Caco-2 (cell line): ENCODE results near the gene LRP1. TPM values are rescaled to one million over a fixed set of nuclear protein-coding genes. Genes with fewer than 3 reads are reported as not detected.
A peak's percentile ranks its signal among the peaks of the same experiment; 100 is the strongest.

Source experiments
- BruUV-seq: library from RNA; stranded (reverse); fragments of 400-500 nt; replicated peaks from 2 replicates; lab custom pipeline; 2021; lab: Mats Ljungman, UMichigan
- CTCF ChIA-PET: fragments of 300-600 bp; sonication (Branson Sonifier 250); formaldehyde crosslinking; loops from one replicate; lab custom pipeline; 2022; ENCODE audit warnings: antibody characterized with exemption; lab: Charles Lee
- POLR2A ChIA-PET: fragments of 300-600 bp; sonication (Branson Sonifier 250); formaldehyde crosslinking; loops from one replicate; lab custom pipeline; 2022; ENCODE audit warnings: antibody characterized with exemption; lab: Charles Lee
- DNase-seq, 2 experiments: peaks; one replicate each; pipeline versions ENCODE4 v3.0.0 to v3.0.0-alpha.2; 2020 to 2022
- H3K27me3 ChIP-seq: replicated peaks from 2 replicates; pipeline ENCODE4 v1.6.0; 2011; ENCODE audit warnings: low read length; ENCODE audit not compliant: control insufficient read depth, insufficient read depth
- H3K36me3 ChIP-seq: 2 replicates; pipeline ENCODE4 v1.5.1; 2011; ENCODE audit warnings: low read length; ENCODE audit not compliant: control insufficient read depth, insufficient read depth
- H3K4me1 ChIP-seq: fragments of 250-450 bp; sonication (Bioruptor Pico); 2 replicates; pipeline ENCODE4 v1.5.1; 2020; ENCODE audit warnings: mild to moderate bottlenecking
- H3K4me3 ChIP-seq: 2 replicates; pipeline ENCODE4 v1.5.1; 2011; ENCODE audit warnings: low read depth, mild to moderate bottlenecking, control low read depth, low read length
- H3K9me3 ChIP-seq: fragments of 250-450 bp; sonication (Bioruptor Pico); 2 replicates; pipeline ENCODE4 v1.5.1; 2020; ENCODE audit warnings: mild to moderate bottlenecking, moderate library complexity
- H3K27ac Mint-ChIP-seq: one replicate; pipeline ENCODE4 v1.8.0; 2022; ENCODE audit warnings: mixed read lengths; ENCODE audit not compliant: unreplicated experiment
- H3K27me3 Mint-ChIP-seq: one replicate; pipeline ENCODE4 v1.8.0; 2022; ENCODE audit warnings: mixed read lengths; ENCODE audit not compliant: insufficient read depth, unreplicated experiment
- H3K36me3 Mint-ChIP-seq: one replicate; pipeline ENCODE4 v1.8.0; 2022; ENCODE audit warnings: mild to moderate bottlenecking, mixed read lengths; ENCODE audit not compliant: insufficient read depth, unreplicated experiment
- H3K4me1 Mint-ChIP-seq: one replicate; pipeline ENCODE4 v1.8.0; 2022; ENCODE audit warnings: low read depth, mixed read lengths; ENCODE audit not compliant: unreplicated experiment
- H3K4me3 Mint-ChIP-seq: one replicate; pipeline ENCODE4 v1.8.0; 2022; ENCODE audit warnings: mild to moderate bottlenecking, moderate library complexity, mixed read lengths; ENCODE audit not compliant: unreplicated experiment
- H3K9me3 Mint-ChIP-seq: one replicate; pipeline ENCODE4 v1.8.0; 2022; ENCODE audit warnings: mixed read lengths; ENCODE audit not compliant: unreplicated experiment
- intact Hi-C: fragments of 100-400 bp; cut with micrococcal nuclease; formaldehyde crosslinking; loops from one replicate; pipeline ENCODE4 v1.10.0; 2022; ENCODE audit not compliant: unreplicated experiment
- total RNA-seq: library from RNA; stranded (reverse); gene quantifications from 2 replicates; pipeline ENCODE4 v1.2.3, GENCODE V29; 2022
- TF ChIP-seq, protein P1 (sequence below), 2 experiments: fragments of 200-600 bp in 1 of 2; IDR thresholded peaks; 1 replicate in 1 of 2; 2 replicates in 1 of 2; pipeline versions ENCODE4 v1.5.1 to v1.8.0; 2011 to 2022; ENCODE audit warnings: antibody characterized with exemption in 1 of 2, control low read depth in 1 of 2, inconsistent platforms in 1 of 2, low read depth in 1 of 2, low read length in 1 of 2, mild to moderate bottlenecking in 1 of 2, moderate library complexity in 1 of 2; ENCODE audit not compliant: insufficient read depth in 1 of 2, severe bottlenecking in 1 of 2, unreplicated experiment in 1 of 2

LRP1 gene
- total RNA-seq, 1 experiment from 2014 or later: 111 TPM

DNA sequence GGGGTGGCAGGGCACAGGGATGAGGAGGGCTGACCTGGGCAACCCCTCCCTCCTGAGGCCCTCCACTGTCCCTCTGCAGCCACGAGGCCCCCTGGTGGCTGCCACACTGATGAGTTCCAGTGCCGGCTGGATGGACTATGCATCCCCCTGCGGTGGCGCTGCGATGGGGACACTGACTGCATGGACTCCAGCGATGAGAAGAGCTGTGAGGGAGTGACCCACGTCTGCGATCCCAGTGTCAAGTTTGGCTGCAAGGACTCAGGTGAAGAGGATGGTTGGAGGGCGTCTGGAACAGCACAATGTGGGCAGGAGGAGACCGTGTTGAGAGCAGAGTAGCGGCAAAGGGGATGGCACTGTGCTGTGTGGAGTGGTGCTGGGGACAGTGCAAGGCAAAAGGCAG, 44.8 kb downstream of the LRP1 start:
- TF ChIP-seq, protein P1, sequence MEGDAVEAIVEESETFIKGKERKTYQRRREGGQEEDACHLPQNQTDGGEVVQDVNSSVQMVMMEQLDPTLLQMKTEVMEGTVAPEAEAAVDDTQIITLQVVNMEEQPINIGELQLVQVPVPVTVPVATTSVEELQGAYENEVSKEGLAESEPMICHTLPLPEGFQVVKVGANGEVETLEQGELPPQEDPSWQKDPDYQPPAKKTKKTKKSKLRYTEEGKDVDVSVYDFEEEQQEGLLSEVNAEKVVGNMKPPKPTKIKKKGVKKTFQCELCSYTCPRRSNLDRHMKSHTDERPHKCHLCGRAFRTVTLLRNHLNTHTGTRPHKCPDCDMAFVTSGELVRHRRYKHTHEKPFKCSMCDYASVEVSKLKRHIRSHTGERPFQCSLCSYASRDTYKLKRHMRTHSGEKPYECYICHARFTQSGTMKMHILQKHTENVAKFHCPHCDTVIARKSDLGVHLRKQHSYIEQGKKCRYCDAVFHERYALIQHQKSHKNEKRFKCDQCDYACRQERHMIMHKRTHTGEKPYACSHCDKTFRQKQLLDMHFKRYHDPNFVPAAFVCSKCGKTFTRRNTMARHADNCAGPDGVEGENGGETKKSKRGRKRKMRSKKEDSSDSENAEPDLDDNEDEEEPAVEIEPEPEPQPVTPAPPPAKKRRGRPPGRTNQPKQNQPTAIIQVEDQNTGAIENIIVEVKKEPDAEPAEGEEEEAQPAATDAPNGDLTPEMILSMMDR (IDR thresholded peaks at IDR 0.05; ENCODE audit: insufficient read depth in 1 of 2, low read depth in 1 of 2, low read length in 1 of 2, severe bottlenecking in 1 of 2, unreplicated experiment in 1 of 2): peak; percentile 79
- H3K27me3 ChIP-seq: no peaks in the 10 kb centered on the region
- H3K4me1 ChIP-seq: no peaks in the 10 kb centered on the region
- Mint-ChIP-seq H3K36me3 (peaks cover 43% of the 10 kb centered on the region), H3K4me3 (no peak overlapping the region), H3K27ac (no peak overlapping the region), H3K27me3 (no peaks in the 10 kb centered on the region), H3K9me3 (no peaks in the 10 kb centered on the region), H3K4me1 (no peaks in the 10 kb centered on the region)
- no peaks in the 10 kb centered on the region for H3K9me3 ChIP-seq
- CTCF ChIA-PET: interaction anchor here (0.6 to 3.5 kb wide), 5 partner anchors 10 to 94 kb away, joined by 3 to 21 read pairs (median 3); partner anchors contain the start of genes LRP1 and NEMP1
- intact Hi-C loops: loop anchor here (1.0 kb wide), 2 partner anchors 26 to 46 kb away; partner anchors contain the start of gene LRP1-AS
- peak; percentile 54 to 63 for DNase-seq
- H3K4me3 ChIP-seq: no peak overlapping the region
- BruUV-seq: no TSS peak
- H3K36me3 ChIP-seq: peaks cover 15% of the 10 kb centered on the region
- POLR2A ChIA-PET: interaction anchor here (0.6 to 0.7 kb wide), 2 partner anchors 39 to 155 kb away, joined by 3 to 10 read pairs; no protein-coding TSS in a partner anchor

DNA sequence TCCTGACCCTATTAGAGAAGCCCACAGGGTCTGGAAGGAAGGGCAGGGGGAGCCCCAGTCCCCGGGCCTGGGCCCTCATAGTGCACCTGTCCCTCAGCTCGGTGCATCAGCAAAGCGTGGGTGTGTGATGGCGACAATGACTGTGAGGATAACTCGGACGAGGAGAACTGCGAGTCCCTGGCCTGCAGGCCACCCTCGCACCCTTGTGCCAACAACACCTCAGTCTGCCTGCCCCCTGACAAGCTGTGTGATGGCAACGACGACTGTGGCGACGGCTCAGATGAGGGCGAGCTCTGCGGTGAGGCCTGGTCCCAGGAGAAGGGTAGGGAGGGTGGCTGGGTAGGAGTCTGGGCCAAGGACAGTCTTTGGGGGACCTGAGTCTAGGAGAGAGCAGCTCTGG, 45.4 kb downstream of the LRP1 start:
- intact Hi-C loops: loop anchor here (1.0 kb wide), 2 partner anchors 26 to 46 kb away; partner anchors contain the start of gene LRP1-AS

DNA sequence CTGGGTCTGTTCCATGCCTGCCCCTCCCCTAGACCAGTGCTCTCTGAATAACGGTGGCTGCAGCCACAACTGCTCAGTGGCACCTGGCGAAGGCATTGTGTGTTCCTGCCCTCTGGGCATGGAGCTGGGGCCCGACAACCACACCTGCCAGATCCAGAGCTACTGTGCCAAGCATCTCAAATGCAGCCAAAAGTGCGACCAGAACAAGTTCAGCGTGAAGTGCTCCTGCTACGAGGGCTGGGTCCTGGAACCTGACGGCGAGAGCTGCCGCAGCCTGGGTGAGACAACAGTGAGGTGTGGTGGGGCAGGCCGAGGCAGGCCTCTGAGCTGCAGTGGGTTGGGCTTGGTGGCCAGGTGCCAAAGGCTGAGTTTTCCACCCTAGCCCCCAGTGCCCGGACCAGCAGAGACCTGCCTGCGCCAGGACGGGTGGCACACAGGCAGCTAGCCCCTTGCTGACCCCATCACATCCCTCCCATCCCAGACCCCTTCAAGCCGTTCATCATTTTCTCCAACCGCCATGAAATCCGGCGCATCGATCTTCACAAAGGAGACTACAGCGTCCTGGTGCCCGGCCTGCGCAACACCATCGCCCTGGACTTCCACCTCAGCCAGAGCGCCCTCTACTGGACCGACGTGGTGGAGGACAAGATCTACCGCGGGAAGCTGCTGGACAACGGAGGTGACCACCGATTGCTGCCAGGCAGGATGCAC, 47.3 kb downstream of the LRP1 start:
- Histone ChIP-seq H3K9me3 (no peaks in the 10 kb centered on the region), H3K36me3 (peaks cover 15% of the 10 kb centered on the region), H3K27me3 (no peaks in the 10 kb centered on the region), H3K4me1 (no peaks in the 10 kb centered on the region), H3K4me3 (no peak overlapping the region)
- peaks cover 61% of the 10 kb centered on the region for H3K36me3 Mint-ChIP-seq
- H3K27ac Mint-ChIP-seq: no peak overlapping the region
- no TSS peak for BruUV-seq
- no peaks in the 10 kb centered on the region for H3K9me3 Mint-ChIP-seq
- TF ChIP-seq, protein P1 (IDR thresholded peaks at IDR 0.05; ENCODE audit: insufficient read depth in 1 of 2, low read depth in 1 of 2, low read length in 1 of 2, severe bottlenecking in 1 of 2, unreplicated experiment in 1 of 2): peak; percentile 61 to 63
- peak; percentile 55 to 75 for DNase-seq
- intact Hi-C loops: loop anchor here (2.0 kb wide), 1 partner anchor 61 kb away; a partner anchor contains a TSS
- no peaks in the 10 kb centered on the region for H3K27me3 Mint-ChIP-seq
- H3K4me3 Mint-ChIP-seq: no peak overlapping the region
- no peaks in the 10 kb centered on the region for H3K4me1 Mint-ChIP-seq
- ChIA-PET POLR2A (no interaction called here), CTCF (interaction anchor here (0.6 to 2.8 kb wide), 7 partner anchors 16 to 77 kb away, joined by 3 to 20 read pairs (median 6); partner anchors contain the start of genes LRP1 and LRP1-AS)

More for the DNA sequence above, 45.4 kb downstream of the LRP1 start:
- Mint-ChIP-seq H3K4me3 (no peak overlapping the region), H3K36me3 (peaks cover 49% of the 10 kb centered on the region), H3K27me3 (no peaks in the 10 kb centered on the region), H3K9me3 (no peaks in the 10 kb centered on the region), H3K27ac (no peak overlapping the region), H3K4me1 (no peaks in the 10 kb centered on the region)
- CTCF ChIA-PET: interaction anchor here (0.6 to 3.5 kb wide), 5 partner anchors 9 to 95 kb away, joined by 3 to 21 read pairs (median 3); partner anchors contain the start of genes LRP1 and NEMP1
- H3K4me3 ChIP-seq: no peak overlapping the region
- no TSS peak for BruUV-seq
- peaks cover 15% of the 10 kb centered on the region for H3K36me3 ChIP-seq
- POLR2A ChIA-PET: interaction anchor here (0.6 kb wide), 1 partner anchor 40 kb away, joined by 10 read pairs; no protein-coding TSS in a partner anchor
- TF ChIP-seq, protein P1 (IDR thresholded peaks at IDR 0.05; ENCODE audit: insufficient read depth in 1 of 2, low read depth in 1 of 2, low read length in 1 of 2, severe bottlenecking in 1 of 2, unreplicated experiment in 1 of 2): no peak
- DNase-seq: no peak
- H3K27me3 ChIP-seq: no peaks in the 10 kb centered on the region
- H3K4me1 ChIP-seq: no peaks in the 10 kb centered on the region
- no peaks in the 10 kb centered on the region for H3K9me3 ChIP-seq
